LNCAP (cell line): ENCODE results near the gene TRPM4.

ENCODE experiments used
- TF ChIP-seq, protein P1 (sequence below): fragments of 450-650 bp; IDR thresholded peaks from 2 replicates; pipeline ENCODE4 v1.5.1; 2017; ENCODE audit warnings: mild to moderate bottlenecking

TRPM4 gene

DNA sequence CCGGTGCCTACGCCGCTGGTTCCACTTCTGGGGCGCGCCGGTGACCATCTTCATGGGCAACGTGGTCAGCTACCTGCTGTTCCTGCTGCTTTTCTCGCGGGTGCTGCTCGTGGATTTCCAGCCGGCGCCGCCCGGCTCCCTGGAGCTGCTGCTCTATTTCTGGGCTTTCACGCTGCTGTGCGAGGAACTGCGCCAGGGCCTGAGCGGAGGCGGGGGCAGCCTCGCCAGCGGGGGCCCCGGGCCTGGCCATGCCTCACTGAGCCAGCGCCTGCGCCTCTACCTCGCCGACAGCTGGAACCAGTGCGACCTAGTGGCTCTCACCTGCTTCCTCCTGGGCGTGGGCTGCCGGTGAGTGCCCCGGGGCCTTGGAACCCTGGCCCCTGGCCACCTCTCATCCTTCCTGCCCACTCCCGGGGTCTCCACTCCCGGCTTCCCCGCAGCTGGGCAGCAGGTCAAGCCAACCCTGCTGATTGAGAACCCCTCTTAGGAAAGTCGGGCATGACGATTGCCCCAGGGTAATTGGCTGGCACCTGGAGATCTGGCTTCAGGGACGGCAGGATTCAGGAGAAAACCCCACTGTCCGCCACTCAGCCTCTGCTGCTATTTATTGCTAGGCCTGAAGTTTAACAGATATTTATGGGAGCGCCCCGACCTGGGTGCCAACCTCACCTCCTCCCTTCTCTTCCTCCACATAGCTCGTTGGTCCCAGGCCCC lies 39.1 kb downstream of the TRPM4 start:
- TF ChIP-seq, protein P1, sequence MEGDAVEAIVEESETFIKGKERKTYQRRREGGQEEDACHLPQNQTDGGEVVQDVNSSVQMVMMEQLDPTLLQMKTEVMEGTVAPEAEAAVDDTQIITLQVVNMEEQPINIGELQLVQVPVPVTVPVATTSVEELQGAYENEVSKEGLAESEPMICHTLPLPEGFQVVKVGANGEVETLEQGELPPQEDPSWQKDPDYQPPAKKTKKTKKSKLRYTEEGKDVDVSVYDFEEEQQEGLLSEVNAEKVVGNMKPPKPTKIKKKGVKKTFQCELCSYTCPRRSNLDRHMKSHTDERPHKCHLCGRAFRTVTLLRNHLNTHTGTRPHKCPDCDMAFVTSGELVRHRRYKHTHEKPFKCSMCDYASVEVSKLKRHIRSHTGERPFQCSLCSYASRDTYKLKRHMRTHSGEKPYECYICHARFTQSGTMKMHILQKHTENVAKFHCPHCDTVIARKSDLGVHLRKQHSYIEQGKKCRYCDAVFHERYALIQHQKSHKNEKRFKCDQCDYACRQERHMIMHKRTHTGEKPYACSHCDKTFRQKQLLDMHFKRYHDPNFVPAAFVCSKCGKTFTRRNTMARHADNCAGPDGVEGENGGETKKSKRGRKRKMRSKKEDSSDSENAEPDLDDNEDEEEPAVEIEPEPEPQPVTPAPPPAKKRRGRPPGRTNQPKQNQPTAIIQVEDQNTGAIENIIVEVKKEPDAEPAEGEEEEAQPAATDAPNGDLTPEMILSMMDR: no peak

DNA sequence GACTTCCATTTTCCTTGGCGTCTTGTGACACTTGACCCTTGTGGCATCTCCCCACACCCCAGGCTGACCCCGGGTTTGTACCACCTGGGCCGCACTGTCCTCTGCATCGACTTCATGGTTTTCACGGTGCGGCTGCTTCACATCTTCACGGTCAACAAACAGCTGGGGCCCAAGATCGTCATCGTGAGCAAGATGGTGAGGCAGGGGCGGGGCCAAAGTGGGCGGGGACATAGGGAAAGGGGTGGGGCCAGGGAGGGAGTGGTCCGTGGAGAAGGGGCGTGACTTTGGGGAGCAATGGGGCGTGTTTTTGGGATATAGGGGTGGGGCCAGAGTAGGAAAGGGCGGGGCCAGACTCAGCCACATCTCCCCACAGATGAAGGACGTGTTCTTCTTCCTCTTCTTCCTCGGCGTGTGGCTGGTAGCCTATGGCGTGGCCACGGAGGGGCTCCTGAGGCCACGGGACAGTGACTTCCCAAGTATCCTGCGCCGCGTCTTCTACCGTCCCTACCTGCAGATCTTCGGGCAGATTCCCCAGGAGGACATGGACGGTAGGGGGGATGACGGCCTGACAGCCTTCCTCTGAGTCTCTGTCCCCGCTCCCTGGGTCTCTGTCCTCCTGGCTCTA lies 42.8 kb downstream of the TRPM4 start:
- TF ChIP-seq, protein P1: no peak

DNA sequence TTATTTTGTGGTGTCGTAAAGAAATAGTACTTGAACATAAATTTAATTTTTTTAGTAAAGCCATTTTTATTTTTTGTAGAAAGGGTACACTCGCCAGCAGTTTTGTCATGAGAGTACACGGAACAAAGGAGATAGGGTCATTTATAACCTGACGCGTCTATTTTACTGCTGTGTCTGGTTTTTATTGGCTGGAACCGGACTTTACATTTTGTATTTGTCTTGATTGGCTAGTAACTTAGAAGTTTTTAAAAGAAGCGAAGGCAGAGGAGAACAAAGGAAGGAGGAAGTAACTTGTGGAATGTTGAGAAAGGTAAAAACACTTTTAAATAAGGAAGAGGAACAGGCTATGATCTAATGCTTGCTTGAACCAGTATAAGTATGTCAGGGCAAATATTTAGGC lies 43.5 kb downstream of the TRPM4 start:
- TF ChIP-seq, protein P1: no peak

DNA sequence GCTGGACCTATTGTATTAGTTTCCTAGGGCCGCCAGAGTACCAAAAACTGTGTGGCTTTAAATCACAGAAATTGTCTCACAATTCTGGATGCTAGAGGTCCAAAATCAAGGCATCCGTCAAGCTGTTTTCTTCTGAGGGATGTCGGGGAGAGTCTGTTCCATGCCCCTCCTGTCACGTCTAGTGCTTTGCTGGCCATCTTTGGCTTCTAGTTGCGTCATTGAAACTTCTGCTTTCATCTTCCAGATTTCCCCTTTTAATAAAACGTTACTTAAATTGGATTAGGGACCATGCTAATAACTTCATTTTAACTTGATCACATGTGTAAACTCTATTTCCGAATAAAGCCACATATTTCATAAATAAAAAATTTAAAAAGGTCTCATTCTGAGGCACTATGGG lies 47.5 kb downstream of the TRPM4 start:
- TF ChIP-seq, protein P1: no peak

DNA sequence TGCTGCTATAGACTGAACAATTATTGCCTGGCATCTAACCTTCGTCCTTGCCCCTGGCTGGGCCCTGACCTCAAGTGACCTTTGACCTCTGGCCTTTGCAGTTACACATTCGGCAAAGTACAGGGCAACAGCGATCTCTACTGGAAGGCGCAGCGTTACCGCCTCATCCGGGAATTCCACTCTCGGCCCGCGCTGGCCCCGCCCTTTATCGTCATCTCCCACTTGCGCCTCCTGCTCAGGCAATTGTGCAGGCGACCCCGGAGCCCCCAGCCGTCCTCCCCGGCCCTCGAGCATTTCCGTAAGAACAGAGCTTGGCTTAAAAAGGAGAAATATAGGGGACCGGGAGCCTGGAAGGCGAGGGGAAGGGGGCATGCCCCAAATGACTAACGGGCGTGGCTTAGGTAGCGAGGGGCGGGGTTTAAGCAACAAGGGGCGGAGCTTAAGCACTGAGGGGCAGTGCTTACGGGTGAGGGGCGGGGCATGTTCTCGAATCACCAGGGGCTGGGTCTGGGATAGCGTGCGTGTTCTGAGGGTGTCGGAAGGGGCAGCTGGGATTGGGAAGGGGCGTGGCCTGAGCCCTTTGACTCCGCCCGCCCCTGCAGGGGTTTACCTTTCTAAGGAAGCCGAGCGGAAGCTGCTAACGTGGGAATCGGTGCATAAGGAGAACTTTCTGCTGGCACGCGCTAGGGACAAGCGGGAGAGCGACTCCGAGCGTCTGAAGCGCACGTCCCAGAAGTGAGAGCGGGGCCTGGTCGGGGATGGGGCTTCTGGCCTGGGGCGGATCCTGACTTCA lies 52.7 kb downstream of the TRPM4 start:
- TF ChIP-seq, protein P1: no peak

DNA sequence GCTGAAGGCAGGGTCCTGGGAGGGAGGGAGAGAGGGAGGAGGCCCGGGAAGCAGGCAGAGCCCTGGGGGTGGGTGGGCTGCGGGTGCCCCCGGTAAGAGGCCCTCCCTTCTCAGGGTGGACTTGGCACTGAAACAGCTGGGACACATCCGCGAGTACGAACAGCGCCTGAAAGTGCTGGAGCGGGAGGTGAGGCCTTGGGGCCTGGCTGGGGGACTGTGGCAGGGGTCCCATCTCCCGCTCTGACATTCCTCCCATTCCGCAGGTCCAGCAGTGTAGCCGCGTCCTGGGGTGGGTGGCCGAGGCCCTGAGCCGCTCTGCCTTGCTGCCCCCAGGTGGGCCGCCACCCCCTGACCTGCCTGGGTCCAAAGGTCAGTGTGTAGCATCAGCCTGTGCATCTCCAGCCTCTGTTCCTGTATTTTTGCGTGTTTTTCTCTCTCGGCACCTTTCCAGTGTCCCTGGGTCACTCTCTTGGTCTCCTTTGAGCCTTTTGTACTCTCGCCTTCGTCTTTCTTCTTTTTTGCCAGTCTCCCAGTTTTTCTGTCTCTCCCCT lies 53.4 kb downstream of the TRPM4 start:
- TF ChIP-seq, protein P1: no peak

DNA sequence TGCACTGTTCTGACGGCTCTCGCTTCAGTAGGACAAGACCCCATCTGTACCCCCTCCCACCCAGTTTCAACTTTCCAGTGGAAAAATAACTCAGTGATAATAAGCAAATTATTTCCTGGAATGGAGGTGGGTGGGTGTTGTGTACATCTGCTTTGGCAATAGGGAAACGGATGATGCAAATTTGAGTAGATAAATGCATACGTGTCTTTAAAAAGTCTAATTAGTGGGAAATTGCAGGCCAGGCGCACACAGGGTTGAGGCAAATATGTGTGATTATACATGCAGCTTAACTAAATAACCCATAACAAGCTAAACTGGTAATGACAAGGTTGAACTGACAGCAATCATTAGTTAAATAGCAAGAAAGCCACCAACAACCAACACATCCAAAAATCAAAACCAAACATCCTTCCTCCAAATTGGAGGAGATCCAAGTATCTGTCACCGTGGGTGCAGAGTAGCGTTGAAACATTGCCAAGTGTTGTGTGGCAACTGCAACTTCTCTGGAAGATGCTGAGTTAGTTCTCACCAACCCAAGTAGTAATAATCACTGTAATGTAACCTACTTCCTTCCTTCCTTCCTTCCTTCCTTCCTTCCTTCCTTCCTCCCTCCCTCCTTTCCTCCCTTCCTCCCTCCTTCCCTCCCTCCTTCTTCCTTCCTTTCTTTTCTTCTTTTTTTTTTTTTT lies 54.6 kb downstream of the TRPM4 start:
- TF ChIP-seq, protein P1: no peak
